Calu3 (cell line): Measurements from ENCODE around the gene HSD17B8. TPM values are rescaled to one million over a fixed set of nuclear protein-coding genes. Genes with fewer than 3 reads are reported as not detected.

Experiments used
- BruUV-seq: library from RNA; stranded (reverse); fragments of 400-500 nt; replicated peaks from 2 replicates; lab custom pipeline; 2021; lab: Mats Ljungman, UMichigan
- CTCF ChIA-PET: fragments of 300-600 bp; sonication (Branson Sonifier 250); formaldehyde crosslinking; loops from one replicate; lab custom pipeline; 2022; ENCODE audit warnings: antibody characterized with exemption; lab: Charles Lee
- DNase-seq: peaks from one replicate; pipeline ENCODE4 v3.0.0; 2022
- H3K27ac Mint-ChIP-seq: one replicate; pipeline ENCODE4 v1.8.0; 2022; ENCODE audit warnings: mixed read lengths; ENCODE audit not compliant: unreplicated experiment
- H3K27me3 Mint-ChIP-seq: one replicate; pipeline ENCODE4 v1.8.0; 2022; ENCODE audit warnings: mixed read lengths; ENCODE audit not compliant: unreplicated experiment
- H3K36me3 Mint-ChIP-seq: one replicate; pipeline ENCODE4 v1.8.0; 2022; ENCODE audit warnings: mild to moderate bottlenecking, moderate library complexity, mixed read lengths; ENCODE audit not compliant: insufficient read depth, unreplicated experiment
- H3K4me1 Mint-ChIP-seq: one replicate; pipeline ENCODE4 v1.8.0; 2022; ENCODE audit warnings: mild to moderate bottlenecking, low read depth, mixed read lengths; ENCODE audit not compliant: unreplicated experiment
- H3K4me3 Mint-ChIP-seq: one replicate; pipeline ENCODE4 v1.8.0; 2022; ENCODE audit warnings: mild to moderate bottlenecking, low read depth, moderate library complexity, mixed read lengths; ENCODE audit not compliant: unreplicated experiment
- H3K9me3 Mint-ChIP-seq: one replicate; pipeline ENCODE4 v1.8.0; 2022; ENCODE audit warnings: low read depth, mixed read lengths; ENCODE audit not compliant: unreplicated experiment
- intact Hi-C: fragments of 100-400 bp; cut with micrococcal nuclease; formaldehyde crosslinking; loops from one replicate; pipeline ENCODE4 v1.10.0; 2022; ENCODE audit not compliant: unreplicated experiment
- total RNA-seq: library from RNA; stranded (reverse); gene quantifications from 2 replicates; pipeline ENCODE4 v1.2.3, GENCODE V29; 2022
- TF ChIP-seq, protein P1 (sequence below): fragments of 200-600 bp; IDR thresholded peaks from one replicate; pipeline ENCODE4 v1.8.0; 2022; ENCODE audit warnings: antibody characterized with exemption; ENCODE audit not compliant: unreplicated experiment

The HSD17B8 gene
- total RNA-seq, 1 experiment from 2014 or later: 41.7 TPM

- TF ChIP-seq, protein P1, sequence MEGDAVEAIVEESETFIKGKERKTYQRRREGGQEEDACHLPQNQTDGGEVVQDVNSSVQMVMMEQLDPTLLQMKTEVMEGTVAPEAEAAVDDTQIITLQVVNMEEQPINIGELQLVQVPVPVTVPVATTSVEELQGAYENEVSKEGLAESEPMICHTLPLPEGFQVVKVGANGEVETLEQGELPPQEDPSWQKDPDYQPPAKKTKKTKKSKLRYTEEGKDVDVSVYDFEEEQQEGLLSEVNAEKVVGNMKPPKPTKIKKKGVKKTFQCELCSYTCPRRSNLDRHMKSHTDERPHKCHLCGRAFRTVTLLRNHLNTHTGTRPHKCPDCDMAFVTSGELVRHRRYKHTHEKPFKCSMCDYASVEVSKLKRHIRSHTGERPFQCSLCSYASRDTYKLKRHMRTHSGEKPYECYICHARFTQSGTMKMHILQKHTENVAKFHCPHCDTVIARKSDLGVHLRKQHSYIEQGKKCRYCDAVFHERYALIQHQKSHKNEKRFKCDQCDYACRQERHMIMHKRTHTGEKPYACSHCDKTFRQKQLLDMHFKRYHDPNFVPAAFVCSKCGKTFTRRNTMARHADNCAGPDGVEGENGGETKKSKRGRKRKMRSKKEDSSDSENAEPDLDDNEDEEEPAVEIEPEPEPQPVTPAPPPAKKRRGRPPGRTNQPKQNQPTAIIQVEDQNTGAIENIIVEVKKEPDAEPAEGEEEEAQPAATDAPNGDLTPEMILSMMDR: no peak
- no peaks in the 10 kb centered on the region for H3K9me3 Mint-ChIP-seq
- no TSS peak for BruUV-seq
Measured at GRCh38 chr6:33164665-33165373, 39.6 kb upstream of the HSD17B8 start.

GRCh38 chr6:33165581-33166258 is 38.7 kb upstream of the HSD17B8 start:
- Mint-ChIP-seq H3K4me1 (peaks cover 16% of the 10 kb centered on the region), H3K9me3 (no peaks in the 10 kb centered on the region), H3K27me3 (peaks cover 96% of the 10 kb centered on the region), H3K36me3 (peaks cover 10% of the 10 kb centered on the region), H3K27ac (no peak overlapping the region), H3K4me3 (no peak overlapping the region)
- no peak for DNase-seq
- intact Hi-C loops: no loop called here
- CTCF ChIA-PET: no interaction called here
- TF ChIP-seq, protein P1: no peak
- BruUV-seq: no TSS peak

More at GRCh38 chr6:33164665-33165373, 39.6 kb upstream of the HSD17B8 start:
- H3K4me1 Mint-ChIP-seq: peaks cover 16% of the 10 kb centered on the region
- intact Hi-C loops: loop anchor here (5.0 kb wide), 1 partner anchor 48 kb away; no protein-coding TSS in a partner anchor
- no peak overlapping the region for H3K4me3 Mint-ChIP-seq
- DNase-seq: no peak
- H3K36me3 Mint-ChIP-seq: peaks cover 10% of the 10 kb centered on the region
- H3K27ac Mint-ChIP-seq: no peak overlapping the region
- H3K27me3 Mint-ChIP-seq: peaks cover 87% of the 10 kb centered on the region
- CTCF ChIA-PET: interaction anchor here (0.6 to 1.4 kb wide), 2 partner anchors 124 to 648 kb away, joined by 3 to 4 read pairs; partner anchors contain the start of genes PFDN6 and WDR46

DNA sequence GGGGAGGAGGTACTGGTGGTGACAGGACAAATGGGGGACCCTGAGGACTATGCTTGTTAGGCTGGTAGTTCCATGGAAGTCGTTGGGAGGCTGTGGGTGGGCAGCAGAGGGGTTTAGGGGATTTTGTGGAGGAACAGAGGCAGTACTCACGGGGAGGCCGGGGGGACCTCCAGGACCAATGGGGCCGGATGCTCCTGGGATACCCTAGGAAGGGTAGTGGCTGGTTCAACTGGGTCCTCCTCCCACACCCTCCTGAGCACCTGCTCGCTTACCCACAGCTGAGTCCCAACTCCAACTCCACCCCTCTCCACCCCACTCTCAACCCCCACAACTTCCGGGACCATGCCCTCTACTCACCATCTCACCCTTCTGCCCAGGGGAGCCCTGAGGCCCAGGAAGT is 38.1 kb upstream of the HSD17B8 start:
- Mint-ChIP-seq H3K36me3 (peaks cover 7% of the 10 kb centered on the region), H3K4me3 (no peak overlapping the region), H3K4me1 (peaks cover 10% of the 10 kb centered on the region), H3K27ac (no peak overlapping the region), H3K9me3 (no peaks in the 10 kb centered on the region), H3K27me3 (peaks cover 92% of the 10 kb centered on the region)
- no peak for DNase-seq
- no TSS peak for BruUV-seq
- intact Hi-C loops: no loop called here
- CTCF ChIA-PET: no interaction called here
- TF ChIP-seq, protein P1: no peak

DNA sequence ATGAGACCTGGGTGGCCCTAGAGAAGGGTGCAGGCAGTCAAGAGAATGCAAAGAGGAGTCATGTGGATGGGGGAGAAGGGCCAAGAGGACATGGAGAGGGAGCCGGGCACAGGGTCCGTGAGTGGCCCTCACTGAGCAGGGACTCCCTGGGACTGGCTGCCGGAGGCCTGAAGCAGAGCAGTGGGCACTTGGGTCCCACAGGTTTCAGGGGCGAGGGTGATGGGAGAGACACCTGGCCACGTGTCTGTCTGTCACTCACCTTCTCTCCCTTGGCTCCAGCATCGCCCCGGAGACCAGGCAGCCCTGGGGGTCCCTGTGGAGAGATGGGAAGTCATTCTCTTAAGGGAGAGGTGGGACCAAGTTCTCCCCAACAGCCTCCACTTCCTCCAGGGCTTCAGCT is 37.6 kb upstream of the HSD17B8 start:
- Mint-ChIP-seq H3K4me3 (no peak overlapping the region), H3K36me3 (peaks cover 3% of the 10 kb centered on the region), H3K4me1 (peaks cover 5% of the 10 kb centered on the region), H3K27ac (no peak overlapping the region), H3K27me3 (peaks cover 87% of the 10 kb centered on the region), H3K9me3 (no peaks in the 10 kb centered on the region)
- TF ChIP-seq, protein P1: no peak
- intact Hi-C loops: no loop called here
- CTCF ChIA-PET: no interaction called here
- DNase-seq: no peak
- BruUV-seq: no TSS peak
